EH (cell line): Measurements from ENCODE around the gene GDPD2.

ENCODE experiments used
- DNase-seq: peaks from one replicate; pipeline ENCODE4 v3.0.0-alpha.2; 2015; ENCODE audit warnings: low read depth

The GDPD2 gene

GRCh38 chrX:70437921-70438665 is 15.0 kb downstream of the GDPD2 start:
- no peak for DNase-seq

DNA sequence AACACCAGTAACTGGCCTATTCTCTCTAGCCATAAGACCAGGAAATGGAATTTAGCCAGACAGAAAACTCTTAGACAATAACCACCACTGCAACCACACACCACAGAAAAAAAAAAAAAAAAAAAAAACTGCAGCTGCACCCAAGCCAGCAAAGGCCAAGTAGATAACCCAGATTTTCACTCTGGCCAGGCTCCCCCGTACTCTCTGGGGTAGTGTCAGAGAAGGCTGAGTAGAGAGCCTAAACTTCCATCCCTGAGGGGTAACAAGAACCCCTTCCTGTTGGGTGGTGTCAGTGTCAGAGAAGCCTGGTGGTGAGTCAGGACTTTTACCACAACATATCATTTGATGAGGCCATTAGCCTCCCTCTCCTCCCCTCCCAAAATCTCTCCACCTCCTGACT is 15.9 kb downstream of the GDPD2 start:
- peak; percentile 45 for DNase-seq

DNA sequence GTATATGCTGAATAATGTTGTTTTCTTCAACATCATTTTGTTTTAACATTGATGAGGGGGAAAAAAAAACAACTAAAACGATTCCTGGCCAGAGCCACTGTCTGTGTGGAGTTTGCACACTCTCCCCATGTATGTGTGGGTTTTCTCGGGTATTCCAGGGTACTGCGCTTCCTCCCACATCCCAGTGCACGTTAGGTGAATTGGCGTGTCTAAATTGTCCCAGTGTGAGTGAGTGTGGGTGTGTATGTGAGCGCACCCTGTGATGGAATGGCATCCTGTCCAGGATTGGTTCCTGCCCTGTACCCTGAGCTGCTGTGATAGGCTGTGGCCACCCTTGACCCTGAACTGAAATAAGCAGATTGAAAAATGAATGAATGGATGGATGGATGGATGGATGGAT is 19.1 kb downstream of the GDPD2 start:
- DNase-seq = no peak

- DNase-seq = peak; percentile 69
Measured at GRCh38 chrX:70444326-70444945, 21.3 kb downstream of the GDPD2 start, which contains the start of gene DLG3. Gene DLG3, plus strand, starts transcription at chrX:70444835. Its CDS starts 367 bp downstream, at chrX:70445202.

- DNase-seq = no peak
Measured at GRCh38 chrX:70444946-70445656, 22.0 kb downstream of the GDPD2 start.

- no peak for DNase-seq
Measured at GRCh38 chrX:70445951-70446350, 22.8 kb downstream of the GDPD2 start.

DNA sequence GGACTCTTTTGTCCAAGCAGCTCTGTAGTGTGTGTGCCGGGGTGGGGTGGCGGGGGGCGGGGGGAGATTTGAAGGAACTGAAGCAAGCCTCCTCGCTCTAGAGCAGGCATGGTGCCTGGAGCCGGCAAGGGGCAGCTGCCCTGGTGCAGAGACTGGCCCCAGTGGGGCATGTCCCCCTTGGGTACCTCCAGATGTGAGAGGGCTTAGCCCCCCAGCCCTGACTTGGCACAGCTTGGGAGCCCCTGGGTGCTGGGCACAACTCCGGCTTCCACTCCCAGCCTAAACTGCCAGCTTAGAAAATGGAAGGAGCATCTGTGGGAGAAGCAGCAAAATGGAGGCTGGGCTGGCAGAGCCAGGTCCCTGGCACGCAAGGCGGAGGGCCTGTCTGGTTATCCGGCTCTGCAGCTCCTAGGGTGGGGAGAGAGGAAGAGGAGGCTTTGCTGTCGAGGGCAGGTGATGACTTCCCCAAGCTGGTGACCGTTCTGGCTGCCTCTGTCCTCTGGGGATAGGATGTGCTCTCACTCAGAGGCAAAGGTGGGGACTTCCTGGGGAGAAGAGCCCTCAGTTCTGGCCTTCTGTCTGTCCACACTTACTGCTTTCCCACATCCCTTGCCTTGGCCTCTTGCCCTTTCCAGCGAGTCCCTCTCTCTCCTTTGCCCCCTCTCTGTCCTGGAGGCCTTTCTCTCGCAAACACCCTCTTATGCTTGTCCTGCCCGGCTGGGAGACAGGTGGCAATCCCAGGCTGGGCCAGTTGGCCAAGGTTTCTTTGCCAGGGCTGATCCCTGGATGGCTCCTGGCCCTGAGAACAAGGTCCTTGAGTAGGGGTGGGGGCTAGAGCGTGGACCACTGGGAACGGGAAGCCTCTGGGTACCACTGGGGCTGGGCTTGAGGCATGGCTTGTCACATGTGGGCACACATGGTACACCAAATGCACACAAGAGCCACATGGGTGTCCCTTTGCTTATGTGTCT is 23.6 kb downstream of the GDPD2 start:
- DNase-seq = no peak

DNA sequence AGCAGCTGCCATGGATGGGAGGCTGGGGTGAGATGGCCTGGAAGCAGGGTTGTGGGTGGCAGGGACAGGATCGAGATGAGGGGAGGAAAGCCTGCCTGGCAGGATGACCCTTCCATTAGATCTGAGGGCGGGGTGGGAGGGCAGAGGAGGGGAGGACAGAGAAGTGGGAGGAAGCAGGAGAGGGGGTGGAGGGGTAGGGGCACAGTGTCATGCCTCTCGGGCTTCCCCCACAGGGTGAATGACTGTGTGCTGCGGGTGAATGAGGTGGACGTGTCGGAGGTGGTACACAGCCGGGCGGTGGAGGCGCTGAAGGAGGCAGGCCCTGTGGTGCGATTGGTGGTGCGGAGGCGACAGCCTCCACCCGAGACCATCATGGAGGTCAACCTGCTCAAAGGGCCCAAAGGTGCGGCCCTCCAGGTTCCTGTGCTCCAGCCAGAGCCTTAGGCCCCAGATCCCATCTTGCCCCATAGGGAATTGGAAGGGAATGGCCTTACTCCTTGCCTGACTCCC is 26.4 kb downstream of the GDPD2 start:
- no peak for DNase-seq

GRCh38 chrX:70452143-70452733 is 29.1 kb downstream of the GDPD2 start:
- DNase-seq = peak; percentile 59

DNA sequence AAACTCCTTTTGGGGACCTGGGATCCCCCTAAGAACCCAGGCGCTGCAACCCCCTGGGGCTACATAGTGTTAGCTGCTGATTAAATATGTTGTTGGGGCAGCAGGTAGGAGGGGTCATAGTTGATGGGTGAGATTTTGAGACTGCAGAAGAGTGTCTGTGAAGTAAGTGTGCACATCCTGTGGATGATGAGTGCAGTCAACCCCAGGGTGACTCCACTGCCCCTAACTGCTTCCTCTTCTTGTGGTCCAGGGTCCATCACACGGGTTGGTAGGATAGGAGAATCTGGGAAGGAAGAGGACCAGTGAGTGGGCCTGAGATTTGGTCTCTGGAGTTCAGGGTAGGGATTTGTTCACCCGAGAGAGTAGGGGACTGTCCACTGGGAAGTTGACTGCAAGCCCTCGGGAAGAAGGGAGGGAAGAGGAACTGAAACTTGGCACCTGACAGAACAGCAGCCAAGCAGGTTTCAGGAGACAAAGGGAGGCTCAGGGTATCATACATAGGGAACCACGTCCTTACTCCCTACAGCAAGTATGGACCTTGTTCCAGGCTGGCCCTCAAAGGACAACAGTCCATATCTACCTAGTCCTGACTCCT is 30.0 kb downstream of the GDPD2 start:
- no peak for DNase-seq

DNA sequence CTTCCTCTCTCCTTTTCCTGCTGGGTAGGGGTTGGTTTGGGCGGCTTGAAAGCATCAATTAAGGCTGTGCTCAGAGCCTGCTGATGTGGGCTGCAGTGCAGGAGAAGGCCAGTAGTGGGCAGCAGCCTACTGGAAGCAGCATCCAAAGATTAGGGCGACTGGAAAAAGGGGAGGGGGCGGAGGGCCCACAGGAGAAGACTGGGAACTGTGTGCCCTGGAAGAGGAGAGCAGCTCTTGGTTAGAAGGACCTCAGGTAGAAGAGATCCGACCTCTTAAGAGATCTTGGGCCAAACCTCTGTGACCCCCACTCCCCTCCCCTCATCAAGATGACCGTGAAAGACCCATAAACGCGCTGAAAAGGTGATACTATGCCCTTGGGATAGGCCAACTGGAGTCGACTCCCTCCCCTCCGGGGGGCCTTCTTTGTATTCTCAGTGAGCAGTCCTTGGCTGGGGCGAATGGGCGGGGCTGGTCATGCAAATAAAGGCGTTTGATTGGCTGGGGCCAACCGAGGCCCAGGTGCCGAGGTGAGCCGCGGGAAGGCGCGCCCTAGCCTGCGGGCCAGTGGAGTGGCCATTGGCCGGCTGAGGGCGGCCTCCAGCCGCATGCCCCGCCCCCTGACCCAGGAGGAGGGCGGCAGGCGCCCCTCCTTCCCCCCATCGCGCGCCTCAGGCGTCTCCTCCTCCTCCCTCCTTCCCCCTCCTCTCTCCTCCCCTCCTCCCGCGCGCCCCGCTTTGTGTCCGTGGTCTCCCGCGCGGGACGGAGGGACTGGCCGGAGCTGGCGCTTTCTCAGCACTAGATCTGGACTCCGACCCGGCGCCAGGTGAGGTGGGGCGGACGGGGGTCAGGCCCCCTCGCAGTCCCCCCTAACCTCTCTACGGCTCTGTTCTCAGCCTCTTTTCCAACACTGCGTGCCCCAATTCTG is 31.6 kb downstream of the GDPD2 start:
- DNase-seq = peak; percentile 59

- no peak for DNase-seq
Measured at GRCh38 chrX:70455366-70456202, 32.5 kb downstream of the GDPD2 start.

GRCh38 chrX:70456256-70456655 is 33.1 kb downstream of the GDPD2 start:
- DNase-seq = no peak

DNA sequence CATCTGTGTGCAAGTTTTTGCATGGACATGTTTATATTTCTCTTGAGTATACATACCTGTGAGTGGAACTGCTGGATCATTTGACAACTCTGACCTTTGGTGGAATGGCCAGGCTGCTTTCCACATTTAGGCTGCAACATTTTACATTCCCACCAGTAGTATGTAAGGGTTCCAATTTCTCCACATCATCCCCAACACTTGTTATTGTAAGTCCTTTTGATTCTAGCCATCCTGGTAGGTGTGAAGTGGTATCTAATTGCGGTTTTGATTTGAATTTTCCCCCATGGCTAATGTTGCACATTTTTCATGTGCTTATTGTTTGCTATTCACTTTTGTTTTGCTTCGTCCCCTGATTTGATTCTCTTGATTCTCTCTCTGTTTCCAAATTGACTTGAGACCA is 37.9 kb downstream of the GDPD2 start:
- DNase-seq = no peak

DNA sequence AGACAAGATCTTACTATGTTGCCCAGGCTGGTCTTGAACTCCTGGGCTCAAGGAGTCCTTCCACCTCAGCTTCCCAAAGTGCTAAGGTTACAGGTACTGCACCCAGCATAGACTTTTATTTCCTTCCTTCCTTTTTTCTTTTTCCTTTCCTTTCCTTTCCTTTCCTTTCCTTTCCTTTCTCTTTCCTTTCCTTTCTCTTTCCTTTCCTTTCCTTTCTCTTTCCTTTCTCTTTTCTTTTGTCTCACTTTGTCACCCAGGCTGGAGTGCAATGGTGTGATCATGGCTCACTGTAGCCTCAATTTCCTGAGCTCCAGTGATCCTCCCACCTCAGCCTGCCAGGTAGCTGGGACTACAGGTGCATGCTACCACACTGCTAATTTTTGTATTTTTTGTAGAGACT is 40.9 kb downstream of the GDPD2 start:
- no peak for DNase-seq

GRCh38 chrX:70466968-70467367 is 43.9 kb downstream of the GDPD2 start:
- no peak for DNase-seq

- DNase-seq = no peak
Measured at GRCh38 chrX:70468709-70469108, 45.6 kb downstream of the GDPD2 start.

DNA sequence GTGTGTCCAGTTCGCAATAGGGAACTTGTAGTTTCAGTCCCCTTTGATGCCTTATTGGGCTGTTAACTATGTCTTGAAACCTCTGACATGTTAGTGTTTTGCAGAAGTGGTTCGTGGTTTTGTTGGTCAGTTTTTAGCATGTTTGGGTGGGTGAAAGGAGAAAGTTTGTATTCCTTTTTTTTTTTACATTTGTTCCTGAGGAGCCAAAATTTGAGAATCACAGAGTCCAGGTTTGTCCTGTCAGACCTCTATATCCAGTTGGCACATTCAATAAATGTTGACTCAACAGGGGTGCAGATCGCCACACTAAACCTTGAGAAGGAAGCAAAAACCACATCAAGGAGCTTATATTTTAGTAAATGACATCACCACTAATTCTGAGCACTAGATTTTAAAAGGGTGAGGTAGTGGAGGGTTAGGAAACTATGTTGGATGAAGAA is 47.8 kb downstream of the GDPD2 start:
- no peak for DNase-seq
